NCI-H1105 treated with DMSO at 0.1 percent for 48 hours (cell line): ENCODE measurements around the gene SRGAP1.
A peak's percentile ranks its signal among the peaks of the same experiment; 100 is the strongest.
"Not testable (repeated sequence)": the region's sequence is repeated elsewhere in the genome, so short reads cannot be mapped to it uniquely, and the experiment has no call there.

Experiments
- DNase-seq: peaks from one replicate; lab custom pipeline; 2025; lab: John Stamatoyannopoulos, UW

SRGAP1 gene

GRCh38 chr12:63838411-63838810 is 6.1 kb upstream of the SRGAP1 start:
- DNase-seq, result no peak

GRCh38 chr12:63841011-63841410 is 3.5 kb upstream of the SRGAP1 start:
- DNase-seq, result no peak

- no peak for DNase-seq
Measured at GRCh38 chr12:63841571-63841970, 2.9 kb upstream of the SRGAP1 start.

GRCh38 chr12:63842750-63843149 is 1.8 kb upstream of the SRGAP1 start:
- not testable (repeated sequence) for DNase-seq

- DNase-seq, result no peak
Measured at GRCh38 chr12:63843254-63843720, 1.2 kb upstream of the SRGAP1 start.

- DNase-seq, result peak; percentile 96
Measured at GRCh38 chr12:63843721-63844390, 644 bp upstream of the SRGAP1 start.

- DNase-seq, result no peak
Measured at GRCh38 chr12:63845726-63846125, 1.2 kb downstream of the SRGAP1 start.

GRCh38 chr12:63846238-63846967 is 1.9 kb downstream of the SRGAP1 start:
- DNase-seq, result no peak

- DNase-seq, result no peak
Measured at GRCh38 chr12:63848450-63848849, 4.0 kb downstream of the SRGAP1 start.

GRCh38 chr12:63849106-63849620 is 4.7 kb downstream of the SRGAP1 start:
- no peak for DNase-seq

GRCh38 chr12:63849641-63850040 is 5.1 kb downstream of the SRGAP1 start:
- DNase-seq, result no peak

GRCh38 chr12:63853978-63854377 is 9.5 kb downstream of the SRGAP1 start:
- DNase-seq, result no peak

- DNase-seq, result no peak
Measured at GRCh38 chr12:63855299-63855698, 10.8 kb downstream of the SRGAP1 start.

GRCh38 chr12:63857771-63858670 is 13.5 kb downstream of the SRGAP1 start:
- no peak for DNase-seq

GRCh38 chr12:63859880-63860279 is 15.4 kb downstream of the SRGAP1 start:
- DNase-seq, result not testable (repeated sequence)

- no peak for DNase-seq
Measured at GRCh38 chr12:63862187-63862968, 17.9 kb downstream of the SRGAP1 start.

GRCh38 chr12:63862969-63863230 is 18.4 kb downstream of the SRGAP1 start:
- DNase-seq, result no peak

GRCh38 chr12:63863658-63864453 is 19.4 kb downstream of the SRGAP1 start:
- no peak for DNase-seq

GRCh38 chr12:63864454-63864706 is 19.9 kb downstream of the SRGAP1 start:
- no peak for DNase-seq

GRCh38 chr12:63865448-63865847 is 20.9 kb downstream of the SRGAP1 start:
- no peak for DNase-seq

GRCh38 chr12:63867053-63867452 is 22.6 kb downstream of the SRGAP1 start:
- no peak for DNase-seq
